ENCODE measurements around the gene CTRB1.

- TF ChIP-seq EZH2phosphoT487 (IDR thresholded peaks at IDR 0.05; ENCODE audit: low read depth, severe bottlenecking, unreplicated experiment) (no peak), CTCF (IDR thresholded peaks at IDR 0.05; ENCODE audit: poor library complexity) (no peak), EZH2 (IDR thresholded peaks at IDR 0.05; ENCODE audit: borderline replicate concordance) (no peak)
Observed at GRCh38 chr16:75230471-75231110, 11.8 kb downstream of the CTRB1 start.

Measured in hepatocyte (in vitro differentiated cells).